ENCODE measurements around the gene OPN3.

GRCh38 chr1:241548008-241548407 is 92.2 kb downstream of the OPN3 start:
- TF ChIP-seq POLR2A (IDR thresholded peaks at IDR 0.05; ENCODE audit: low read depth, low read length) (no peak), PAX5 (IDR thresholded peaks at IDR 0.05; ENCODE audit: insufficient read depth, low read length, severe bottlenecking) (no peak), POU2F2 (IDR thresholded peaks at IDR 0.05; ENCODE audit: low read depth, low read length) (no peak)

All from GM12891 (cell line).